ENCODE measurements around the gene FAM241B.

The FAM241B gene

DNA sequence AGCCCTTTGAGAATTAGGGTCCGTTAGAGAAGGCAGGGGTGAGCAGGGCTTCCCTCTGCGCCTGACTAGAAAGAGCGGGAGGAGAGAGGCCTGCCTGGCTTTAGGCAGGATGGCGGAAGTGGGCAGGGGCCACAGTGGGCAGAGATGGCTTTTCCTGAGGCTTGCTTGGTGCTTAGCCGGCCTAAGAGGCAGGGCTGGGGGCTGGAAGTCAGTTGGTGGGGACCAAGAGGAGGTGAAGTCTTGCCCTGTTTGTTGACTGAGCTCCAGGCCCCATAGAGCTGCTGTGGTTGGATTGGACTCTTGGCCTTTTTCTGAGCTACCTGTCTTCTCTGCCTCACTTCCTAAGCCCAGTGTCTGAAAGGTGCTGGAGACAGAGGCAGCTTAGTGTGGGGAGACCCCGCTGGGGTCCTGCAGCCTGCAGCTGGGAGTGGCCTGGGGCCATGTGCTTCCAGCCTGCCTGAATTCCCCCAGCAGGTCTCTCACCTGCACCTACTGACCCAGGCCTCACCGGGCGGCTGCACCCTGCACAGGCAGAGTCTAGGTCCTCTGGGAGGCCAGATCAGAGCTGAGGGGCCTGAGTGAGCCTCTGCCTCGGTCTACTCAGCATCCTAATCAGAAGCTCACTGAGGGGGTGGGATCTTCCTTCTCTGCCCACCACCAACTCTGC is 4.8 kb downstream of the FAM241B start:
- DNase-seq: no peak

DNA sequence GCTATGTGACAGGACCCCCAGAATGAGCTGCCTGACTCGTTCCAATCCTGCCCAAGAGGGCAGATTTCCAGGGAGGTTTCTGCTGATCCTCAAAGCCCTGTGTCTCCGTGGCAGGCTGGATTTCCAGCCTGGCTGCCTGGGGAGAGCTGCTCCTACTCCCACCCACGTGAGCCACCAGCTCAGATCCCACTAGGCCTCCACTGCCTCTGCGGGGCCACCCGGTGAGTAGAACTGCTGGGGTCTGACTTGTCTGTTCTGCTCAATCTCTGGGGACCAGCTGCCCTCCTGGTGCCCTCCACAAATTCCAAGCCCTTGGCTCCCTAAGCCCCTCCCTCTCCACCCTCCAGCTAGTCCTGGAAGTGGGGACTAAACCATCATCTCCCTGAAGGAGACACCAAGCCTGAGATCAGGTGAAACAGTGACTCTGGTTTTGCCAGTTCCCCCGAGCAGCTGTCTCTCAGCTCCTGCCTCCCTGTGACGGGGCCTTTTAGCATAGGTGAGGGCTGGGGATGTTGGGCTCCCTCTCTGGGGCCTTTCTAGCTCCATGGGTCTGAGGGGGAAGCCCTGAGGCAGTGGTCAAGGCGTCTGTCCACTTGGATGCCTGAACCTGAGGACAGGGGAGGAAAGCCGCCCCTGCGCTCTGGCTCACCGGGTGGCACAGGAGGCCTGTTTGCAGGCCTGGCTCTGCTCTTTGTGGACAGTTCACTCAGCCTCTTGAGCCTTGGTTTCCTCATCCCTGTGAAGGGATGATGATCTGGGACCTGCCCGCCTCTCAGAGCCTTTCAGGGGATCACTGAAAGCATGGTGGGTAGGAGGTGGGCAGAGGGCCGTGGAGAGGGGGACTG is 5.6 kb downstream of the FAM241B start:
- DNase-seq: no peak

DNA sequence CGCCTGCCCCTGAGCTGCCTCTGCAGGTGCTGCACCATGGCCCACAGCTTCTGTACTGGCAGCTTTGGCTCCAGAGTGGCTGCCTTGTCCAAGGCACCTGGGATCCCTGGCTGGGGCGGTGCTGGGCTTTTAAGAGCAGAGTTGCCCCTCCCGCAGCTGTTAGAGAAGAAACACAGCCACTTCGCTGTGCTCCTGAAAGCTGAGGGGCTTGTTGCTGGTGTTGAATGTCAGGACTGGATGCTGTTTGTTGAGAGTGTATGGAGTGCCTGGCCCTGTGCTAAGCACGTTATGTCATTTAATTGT is 6.2 kb downstream of the FAM241B start:
- no peak for DNase-seq

DNA sequence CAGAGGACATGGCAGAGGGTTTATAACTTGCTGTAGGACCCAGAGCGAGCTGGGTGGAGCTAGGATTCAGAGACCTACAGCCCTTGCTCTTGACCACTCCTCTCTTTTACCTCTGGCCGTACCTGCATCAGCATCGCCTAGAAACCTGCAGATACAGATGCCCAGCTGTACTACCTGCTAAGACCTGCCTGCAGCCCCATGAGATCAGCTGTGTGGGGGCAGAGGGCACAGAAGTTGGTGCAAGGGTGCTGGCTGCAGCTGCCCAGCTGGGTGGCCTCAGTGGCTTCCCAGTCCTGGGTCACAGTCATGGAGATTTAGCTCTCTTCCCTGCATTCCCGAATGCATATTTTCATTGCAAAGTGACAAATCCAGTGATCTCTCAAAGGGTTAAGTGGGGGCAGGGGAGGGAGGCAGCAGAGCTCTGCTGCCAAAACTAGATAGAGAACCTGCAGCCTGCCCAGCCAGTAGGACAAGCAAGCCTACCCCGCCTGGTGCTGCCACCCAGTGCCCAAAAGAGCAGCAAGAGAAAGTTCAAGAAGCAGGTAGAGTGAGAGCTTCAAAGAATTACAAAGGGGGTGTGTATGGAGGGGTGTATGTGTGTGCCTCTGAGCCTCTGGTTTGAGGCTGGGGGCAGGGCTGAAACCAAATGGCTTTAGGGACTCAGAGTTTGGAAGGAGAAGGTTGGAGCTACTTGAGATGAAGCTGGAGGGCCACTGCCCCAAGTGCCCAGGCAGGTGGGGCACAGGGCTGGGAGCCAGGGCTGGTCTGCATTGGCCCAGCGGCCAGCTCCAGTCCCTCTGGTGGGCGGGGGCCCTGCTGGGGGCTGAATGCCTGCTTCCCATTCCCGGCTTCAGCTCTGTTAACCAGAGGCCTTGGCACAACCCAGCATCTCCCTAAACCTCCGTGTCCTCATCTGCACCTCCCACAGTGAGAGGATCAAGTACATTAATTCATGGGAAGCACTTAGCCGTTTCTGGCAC is 6.9 kb downstream of the FAM241B start:
- peak in 1 of 5 donors; percentile 17 for DNase-seq

DNA sequence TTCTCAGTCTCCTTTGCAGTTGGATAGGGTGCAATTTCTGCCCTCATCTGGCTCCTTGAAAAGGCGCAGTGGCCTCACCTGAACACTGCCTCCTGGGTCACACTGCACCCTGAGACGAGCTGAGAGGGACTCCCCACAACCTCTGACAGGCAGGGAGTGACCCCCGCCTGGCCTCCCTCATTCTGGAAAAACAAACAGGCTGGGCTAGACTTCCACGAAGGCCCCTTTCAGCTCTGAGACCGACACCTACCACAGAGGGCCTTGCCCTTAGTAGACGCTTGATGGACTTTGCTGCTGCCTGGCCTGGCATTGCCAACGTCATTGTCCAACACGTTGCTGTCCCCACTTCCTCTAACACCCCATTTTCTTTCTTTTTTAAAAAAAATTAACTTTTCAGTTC is 8.6 kb downstream of the FAM241B start:
- no peak for DNase-seq

DNA sequence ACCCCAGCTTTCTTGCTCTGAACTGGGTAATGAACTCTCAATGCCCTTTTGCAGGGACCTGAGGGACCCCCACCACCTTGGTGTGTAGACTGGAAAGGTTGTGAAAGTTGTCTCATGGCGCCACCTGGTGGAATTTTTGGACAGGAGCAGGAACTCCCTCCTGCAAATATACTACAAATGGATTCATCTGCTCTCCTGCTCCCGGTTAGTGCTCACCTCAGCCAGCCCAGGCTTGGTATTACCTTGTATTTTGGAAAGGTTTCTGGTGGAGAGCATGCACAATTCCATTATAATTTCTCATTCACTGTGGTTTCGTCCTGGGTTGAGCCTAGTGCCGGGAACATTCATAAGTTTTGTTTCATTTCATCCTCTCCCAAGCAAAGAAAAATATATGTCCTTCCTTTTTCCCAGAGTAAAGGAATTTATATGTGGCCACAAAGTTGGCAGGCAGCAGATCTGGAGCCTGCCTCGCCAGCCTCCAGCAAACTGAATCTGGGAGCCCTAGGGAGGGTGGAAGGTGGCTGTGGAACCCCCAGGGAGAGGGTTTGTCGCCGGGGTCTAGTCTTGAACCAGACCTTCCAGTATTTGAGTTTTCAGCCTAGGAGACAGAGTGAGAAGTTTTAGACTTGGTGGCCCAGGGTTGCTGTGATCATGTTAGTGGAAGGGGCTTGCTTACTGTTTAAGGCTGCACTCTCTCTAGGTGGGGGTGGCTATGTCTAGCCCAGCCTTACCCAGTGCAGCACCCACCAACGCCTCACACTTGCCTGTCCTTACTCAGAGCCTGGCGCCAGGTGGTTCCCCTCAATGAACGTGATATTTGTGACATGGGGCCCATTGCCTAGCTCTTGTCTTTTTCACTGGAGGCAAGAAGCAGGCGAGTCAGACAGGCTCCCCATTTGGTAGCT is 9.5 kb downstream of the FAM241B start:
- DNase-seq: peak; percentile 40 to 72 (median 58)

DNA sequence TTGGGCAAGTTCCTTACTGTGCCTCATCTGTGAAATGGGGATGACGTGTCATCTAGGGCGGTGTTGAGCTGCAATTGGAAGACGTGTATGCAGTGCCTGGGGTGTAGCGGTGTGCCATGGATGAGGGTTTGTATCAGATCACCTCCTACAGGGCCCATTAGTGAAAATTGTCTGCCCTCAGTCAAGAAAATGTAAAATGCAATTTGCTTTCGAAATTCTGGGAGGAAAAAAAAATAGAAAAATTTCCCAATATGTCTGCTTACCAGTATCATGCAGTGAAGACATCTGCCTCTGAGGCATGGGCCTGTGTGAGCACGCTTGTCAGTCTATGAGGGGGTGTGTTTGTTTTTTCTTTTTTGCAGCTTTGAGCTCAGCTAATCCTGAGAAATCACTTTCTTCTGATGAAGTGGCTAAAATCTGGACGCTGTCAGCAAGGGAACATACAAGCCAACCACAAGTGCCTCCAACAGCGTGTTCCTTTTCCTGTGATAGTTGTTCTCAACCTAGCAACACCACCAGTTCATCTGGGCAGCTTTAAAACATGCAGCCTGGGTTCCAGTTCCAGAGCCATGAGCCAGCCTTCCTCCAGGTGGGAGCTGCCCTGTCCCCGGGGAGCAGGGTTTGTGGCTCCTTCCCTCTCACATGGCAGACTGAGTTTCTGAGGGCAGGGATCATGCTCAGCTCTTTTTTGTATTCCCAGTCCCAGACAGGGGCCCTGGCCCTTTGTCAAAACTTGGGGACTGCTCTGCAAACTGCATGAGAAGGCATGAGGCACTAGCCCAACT is 10.3 kb downstream of the FAM241B start:
- no peak for DNase-seq

DNA sequence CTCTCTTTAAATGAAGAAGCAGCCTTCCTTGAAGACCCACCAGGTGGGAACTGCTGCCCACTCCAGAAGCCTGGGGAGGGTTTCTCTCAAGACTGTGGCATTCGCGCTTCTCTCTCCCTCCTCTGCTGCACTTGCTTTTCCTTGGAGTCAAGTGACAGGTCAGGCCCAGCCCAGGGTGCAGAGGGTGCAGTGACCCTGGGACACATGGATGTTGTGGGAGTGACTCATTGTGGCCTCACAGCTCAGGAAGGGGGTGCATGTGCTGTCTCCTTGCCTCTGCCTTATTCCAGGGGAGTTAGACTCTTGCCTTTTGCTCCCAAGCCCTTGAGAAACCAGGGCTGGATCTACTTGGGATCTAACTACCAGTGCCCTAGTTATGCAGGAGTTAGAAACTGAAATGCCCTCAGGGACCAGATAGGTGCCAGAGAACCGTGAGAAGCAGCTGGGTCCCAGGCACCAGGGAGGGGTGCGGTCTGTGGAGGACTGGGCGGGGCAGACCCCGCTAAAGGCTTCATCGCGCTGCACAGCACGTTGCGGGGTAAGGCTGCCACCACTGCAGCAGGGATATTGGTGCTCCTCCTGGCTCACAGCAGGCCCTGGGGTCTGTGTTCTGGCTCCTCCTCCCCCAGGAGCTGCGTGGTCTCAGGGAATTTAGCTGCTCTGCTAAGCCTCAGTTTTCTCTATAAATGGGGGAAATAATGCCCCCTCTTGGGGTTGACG is 11.4 kb downstream of the FAM241B start:
- no peak for DNase-seq

DNA sequence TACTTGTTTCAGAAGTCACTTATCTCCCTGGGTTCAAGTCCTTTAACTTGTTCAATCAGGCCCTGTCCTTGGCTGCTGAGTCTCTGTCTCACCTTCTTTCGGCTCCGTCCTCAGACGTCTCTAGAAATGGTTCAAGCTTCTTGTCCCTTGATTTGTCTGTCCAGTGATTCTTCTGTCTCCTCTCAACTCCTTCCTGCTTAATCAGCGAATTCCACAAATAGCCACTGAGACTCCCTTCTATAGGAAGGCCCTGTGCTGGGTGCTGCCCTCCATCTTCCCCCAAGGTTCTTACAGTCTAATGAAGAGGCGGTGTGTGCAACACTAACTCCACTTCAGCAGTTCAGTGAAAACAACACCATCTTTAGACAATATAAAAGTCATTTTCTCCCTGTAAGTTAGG is 12.7 kb downstream of the FAM241B start:
- no peak for DNase-seq

DNA sequence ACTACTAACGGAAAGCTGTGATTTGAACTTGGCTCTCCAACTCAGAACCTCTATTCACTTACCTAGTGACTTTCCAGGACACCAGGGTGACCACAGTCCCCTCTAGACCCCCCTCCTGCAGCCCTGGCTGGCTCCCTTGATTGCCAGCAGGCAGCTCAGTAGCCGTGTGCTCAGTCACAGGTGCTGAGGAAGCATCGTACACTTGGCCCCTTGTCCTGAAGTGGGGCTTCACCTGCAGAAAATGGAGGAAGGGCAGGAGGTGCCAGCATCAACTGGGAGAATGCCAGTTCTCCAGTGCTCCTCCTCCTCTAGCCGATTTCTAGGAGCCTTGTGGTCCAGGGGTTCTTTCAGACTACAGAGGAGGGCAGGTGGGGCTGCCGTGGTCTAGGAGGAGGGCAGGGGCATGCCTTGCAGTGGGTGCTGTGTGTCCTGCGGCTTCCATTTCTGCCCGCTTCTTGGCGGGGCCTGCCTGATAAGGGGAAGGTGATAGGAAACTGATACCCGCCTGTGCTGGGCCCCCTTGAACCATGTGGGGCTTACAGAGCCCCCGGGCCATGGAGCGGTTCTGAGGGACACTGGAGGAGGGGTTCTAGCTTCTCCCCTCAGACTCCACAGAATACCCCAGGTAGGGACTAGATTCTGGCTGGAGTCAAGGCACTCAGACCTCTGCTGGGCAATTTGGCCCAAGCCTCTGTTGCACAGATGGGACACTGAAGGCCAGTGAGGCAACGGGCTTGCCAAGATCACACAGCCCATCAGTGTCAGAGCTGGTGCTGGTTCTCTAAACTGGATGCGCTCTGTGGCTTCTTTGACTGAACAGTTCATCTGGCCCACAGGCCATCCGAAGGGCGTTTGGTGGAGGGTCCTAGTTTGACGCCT is 14.0 kb downstream of the FAM241B start:
- no peak for DNase-seq

DNA sequence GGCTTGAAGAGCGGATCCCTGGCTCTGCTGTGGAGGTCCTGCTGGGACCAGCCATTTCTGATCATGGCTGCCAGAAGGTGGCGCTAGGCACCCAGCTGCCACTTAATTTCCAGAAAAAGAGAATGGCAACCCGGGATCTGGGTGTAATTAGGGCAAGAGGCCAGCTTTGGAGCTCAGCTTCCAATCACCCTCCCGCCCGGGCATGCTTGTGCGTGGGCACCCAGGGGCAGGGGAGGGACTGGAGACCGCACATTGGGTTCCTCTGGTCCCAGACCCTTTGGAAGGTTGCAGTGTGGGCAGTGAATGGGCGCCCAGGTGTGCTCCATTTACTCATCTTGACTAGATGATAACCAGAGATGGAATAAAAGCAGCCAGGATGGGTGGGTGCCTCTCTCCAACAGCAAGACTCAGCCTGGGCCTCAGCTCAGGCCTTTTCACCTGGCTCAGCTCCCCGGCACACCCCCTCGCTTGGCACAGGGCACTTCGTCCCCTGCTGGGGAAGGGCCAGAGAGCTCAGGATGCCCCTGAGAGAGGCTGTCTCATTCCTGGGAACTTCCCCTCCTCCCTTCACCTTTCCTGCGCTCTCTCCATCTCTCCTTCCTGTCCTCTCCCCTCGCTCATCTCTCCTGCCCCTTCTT is 14.7 kb downstream of the FAM241B start:
- peak in 3 of 5 donors; percentile 14 to 25 (median 19) for DNase-seq

DNA sequence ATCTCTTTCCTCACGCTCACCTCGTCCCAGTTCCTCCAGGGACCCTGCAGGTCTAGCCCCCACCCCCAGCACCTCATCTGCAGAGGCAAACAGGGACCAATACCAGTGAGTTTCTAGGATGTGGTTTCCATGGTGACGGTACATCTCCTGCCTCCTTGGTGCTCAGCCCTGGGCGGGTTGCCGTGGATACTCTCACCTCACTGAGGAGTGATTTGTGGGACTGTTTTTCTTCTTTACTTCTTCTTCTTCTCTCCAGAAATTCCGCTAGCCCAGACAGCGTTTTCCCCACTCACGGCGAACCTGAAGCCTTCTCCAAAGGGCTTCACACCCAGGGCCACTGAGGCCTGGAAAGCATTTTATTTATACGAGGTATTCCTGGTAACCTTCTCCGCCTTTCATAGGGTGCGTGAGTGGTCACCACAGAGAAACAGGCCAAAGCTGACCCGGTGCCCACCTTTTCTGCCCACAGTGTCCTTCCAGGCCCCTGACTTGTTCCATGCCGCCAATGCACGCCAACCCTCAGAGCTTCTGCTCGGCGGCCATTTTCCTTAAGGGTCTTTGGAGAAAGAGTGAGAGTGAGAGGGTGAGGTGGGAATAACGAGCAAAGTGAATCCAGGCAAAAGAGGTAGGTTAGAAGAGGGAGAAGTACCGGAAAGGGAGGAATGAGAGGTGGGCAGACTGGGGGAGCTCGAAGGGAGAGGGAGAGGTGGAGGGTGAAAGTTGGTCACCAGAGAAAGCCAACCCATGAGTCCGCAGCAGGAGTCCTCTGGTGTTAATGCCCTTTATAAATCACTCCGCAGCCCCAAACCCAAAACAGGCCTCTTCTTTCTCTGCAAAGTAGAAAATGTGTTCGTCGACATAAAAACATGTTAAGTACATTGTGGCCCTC is 15.5 kb downstream of the FAM241B start:
- DNase-seq: no peak

DNA sequence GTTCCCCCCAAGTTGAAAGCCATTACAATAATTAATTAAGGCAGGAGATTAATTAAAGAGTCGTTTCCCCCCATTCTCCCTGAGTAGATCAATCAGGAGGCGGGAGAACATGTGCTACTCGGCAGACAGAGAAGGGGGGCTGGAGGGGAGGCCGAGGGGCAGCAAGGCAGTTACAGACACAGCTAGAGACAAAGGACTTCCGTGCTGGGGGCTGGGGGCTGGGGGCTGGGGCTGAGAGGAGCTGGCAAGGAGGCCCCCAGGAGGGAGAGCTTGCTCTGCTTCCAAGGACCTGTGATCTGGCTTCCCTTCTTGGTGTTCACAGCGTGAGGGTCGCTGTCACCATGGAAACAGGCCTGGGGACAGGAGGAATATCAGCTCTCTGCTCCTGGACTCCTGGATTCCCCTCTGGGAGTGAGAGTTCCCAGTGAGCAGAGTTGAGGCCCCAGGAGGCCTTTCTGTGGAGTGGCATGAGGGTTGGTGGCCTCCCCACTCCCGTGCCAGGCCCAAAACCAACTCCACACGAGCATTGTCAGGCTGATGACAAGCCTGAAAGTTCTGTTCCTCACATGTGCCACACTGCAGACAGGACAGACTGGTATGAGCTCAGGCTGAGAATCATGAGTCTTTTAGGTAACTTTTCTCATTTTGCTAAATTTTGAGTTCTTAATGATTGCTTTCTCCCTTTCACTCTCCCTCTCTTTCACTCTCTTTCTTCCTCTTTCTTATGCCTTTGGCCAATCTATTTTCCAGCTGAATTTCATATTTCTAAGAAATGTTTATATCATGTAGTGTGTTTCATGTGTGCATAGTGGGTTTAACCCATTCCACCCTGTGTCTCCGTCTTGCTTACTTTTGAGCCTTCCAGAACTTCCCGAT is 16.4 kb downstream of the FAM241B start:
- DNase-seq: no peak

DNA sequence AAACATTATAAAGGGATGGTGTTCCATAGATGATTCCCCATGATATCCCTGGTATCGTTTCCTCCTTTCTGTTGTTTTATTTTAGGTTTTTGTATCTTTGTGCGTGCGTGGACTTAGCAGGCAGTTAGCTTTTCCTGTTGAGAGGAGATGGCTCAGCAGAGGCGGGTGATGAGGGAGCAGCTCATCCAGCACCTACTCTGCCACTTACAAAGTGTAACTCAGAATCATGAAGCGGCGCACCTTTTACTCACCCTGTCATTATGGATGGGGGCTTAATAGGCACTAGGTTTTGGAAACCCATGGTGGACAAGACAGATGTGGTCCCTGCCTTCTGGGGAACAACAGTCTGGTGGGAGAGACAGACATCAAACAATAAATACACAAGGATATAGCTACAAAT is 17.1 kb downstream of the FAM241B start:
- no peak for DNase-seq

DNA sequence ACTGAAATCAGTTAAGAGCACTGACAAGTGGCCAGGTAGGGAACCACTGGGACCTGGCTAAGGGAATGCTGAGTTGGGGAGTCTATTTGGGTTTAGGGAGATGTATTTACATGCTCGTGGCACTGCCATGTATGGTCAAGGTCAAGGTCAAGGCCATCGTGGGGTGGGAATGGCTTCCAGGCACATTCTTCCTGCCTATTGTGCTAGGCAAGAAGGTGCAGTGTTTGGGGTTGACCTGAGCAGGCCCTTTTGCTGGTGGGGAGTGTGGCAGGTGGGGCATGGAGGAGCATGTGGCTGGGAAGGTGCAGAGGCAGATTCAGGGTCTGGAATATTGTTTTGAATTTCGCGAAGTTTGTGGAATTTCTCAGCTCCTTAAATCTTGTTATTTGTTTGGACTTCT is 17.8 kb downstream of the FAM241B start:
- DNase-seq: no peak

DNA sequence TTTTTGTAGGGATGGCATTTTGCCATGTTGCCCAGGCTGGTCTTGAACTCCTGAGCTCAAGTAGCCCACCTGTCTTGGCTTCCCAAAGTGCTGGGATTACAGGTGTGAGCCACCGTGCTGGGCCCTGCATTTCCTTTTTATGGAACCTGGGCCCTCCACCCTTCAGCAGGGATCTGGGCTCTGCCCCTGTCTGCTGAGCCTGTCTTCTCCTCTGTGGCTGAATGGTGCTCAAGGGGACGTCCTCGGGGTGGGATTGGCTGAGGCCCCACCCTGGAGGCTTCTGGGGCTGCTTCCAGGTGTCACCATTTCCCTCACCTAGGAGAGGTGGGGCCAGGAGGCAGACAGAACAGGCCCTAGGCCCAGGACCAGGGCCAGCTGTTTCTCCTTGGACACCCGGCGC is 18.4 kb downstream of the FAM241B start:
- no peak for DNase-seq

All from T-helper 1 cell (primary cell).